Measurements from ENCODE around the gene ATXN7L1.

Gene ATXN7L1

DNA sequence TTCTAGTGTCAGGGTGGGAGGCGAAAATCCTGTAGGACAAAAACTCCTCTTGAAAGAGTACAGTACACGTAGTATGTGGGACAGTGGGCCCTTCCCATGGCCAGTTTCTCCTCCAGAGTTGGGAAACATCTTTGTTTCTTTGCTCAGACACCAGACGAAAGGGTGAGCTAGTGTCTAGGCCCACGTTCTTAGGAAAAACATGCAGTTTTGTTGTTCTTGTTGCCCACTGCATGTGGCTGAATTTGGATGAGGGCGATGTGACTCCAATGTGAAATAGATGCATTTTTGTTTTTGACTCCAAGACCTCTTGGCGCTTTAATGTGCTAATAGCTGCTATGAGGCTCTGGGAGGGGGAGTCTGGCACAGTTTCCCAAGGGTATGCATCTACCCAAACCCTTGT, 100.8 kb downstream of the ATXN7L1 start:
- H3K27ac Mint-ChIP-seq = no peak overlapping the region
- peaks cover 4% of the 10 kb centered on the region for H3K36me3 Mint-ChIP-seq (ENCODE audit: low read depth)
- H3K9me3 Mint-ChIP-seq = no peaks in the 10 kb centered on the region
- H3K27me3 Mint-ChIP-seq (ENCODE audit: low read depth) = peaks cover 7% of the 10 kb centered on the region
- no peak for DNase-seq (ENCODE audit: low spot score)
- H3K4me1 Mint-ChIP-seq (ENCODE audit: low read depth) = no peaks in the 10 kb centered on the region
- H3K4me3 Mint-ChIP-seq = no peak overlapping the region

DNA sequence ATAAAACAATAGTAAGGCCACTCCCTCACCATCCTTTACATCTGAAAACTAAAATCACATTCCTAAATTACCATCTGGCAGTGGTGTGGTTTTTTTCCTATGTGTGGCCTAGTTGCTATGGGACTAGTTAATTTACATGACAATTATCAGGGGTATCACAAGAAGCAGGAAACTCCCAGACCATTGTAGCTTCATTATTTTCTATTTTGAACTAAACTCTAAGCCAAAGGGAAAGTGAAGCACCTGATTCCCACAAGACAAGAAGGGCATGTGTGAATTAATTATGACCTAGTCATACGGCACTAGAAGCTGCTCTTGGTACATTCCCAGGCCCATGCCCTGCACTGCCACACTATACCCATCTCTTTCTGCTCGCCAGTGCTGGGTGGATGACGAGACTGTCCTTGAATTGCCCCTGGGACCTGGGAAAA, 103.4 kb downstream of the ATXN7L1 start:
- H3K4me3 Mint-ChIP-seq = no peak overlapping the region
- no peaks in the 10 kb centered on the region for H3K36me3 Mint-ChIP-seq (ENCODE audit: low read depth)
- H3K4me1 Mint-ChIP-seq (ENCODE audit: low read depth) = no peaks in the 10 kb centered on the region

DNA sequence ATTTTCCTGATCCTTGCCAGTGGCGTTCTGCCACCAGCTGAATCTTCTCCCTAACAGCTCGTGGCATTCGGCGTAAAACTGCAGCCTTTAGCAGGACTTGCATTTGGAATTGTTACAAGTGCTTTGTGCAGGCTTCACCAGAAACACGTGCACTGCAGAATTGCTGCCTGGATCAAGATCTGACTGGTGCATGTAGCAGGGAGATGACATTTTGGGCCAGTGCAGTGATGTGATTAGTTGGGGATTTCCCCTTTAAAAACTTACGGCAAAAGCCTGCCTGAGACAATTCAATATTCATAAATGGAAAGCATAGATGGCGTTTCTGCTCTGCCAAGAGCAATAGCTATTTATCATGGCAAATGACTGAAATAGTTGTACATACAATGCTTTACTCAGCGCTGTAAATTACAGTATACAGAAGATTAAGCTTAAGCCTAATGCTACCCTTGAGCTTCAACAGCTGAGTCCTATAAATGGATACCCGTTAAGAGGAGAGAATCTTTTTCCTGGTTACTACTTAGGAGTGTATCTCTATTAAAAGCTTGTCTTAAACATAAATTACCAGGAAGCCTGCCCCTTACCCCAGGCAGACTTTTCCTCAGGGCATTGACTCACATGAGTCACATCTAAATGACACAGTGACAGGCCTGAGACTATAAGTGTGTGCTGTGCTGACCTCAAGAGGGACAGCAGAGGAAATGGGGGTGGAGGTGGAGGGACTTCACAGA, 106.3 kb downstream of the ATXN7L1 start:
- Mint-ChIP-seq H3K36me3 (ENCODE audit: low read depth) (no peaks in the 10 kb centered on the region), H3K4me3 (no peak overlapping the region), H3K9me3 (no peaks in the 10 kb centered on the region), H3K27me3 (ENCODE audit: low read depth) (no peaks in the 10 kb centered on the region), H3K27ac (no peak overlapping the region), H3K4me1 (ENCODE audit: low read depth) (peaks cover 15% of the 10 kb centered on the region)
- no peak for DNase-seq (ENCODE audit: low spot score)

More for the DNA sequence above, 103.4 kb downstream of the ATXN7L1 start:
- DNase-seq (ENCODE audit: low spot score) = no peak
- Mint-ChIP-seq H3K27me3 (ENCODE audit: low read depth) (no peaks in the 10 kb centered on the region), H3K9me3 (no peaks in the 10 kb centered on the region), H3K27ac (no peak overlapping the region)

DNA sequence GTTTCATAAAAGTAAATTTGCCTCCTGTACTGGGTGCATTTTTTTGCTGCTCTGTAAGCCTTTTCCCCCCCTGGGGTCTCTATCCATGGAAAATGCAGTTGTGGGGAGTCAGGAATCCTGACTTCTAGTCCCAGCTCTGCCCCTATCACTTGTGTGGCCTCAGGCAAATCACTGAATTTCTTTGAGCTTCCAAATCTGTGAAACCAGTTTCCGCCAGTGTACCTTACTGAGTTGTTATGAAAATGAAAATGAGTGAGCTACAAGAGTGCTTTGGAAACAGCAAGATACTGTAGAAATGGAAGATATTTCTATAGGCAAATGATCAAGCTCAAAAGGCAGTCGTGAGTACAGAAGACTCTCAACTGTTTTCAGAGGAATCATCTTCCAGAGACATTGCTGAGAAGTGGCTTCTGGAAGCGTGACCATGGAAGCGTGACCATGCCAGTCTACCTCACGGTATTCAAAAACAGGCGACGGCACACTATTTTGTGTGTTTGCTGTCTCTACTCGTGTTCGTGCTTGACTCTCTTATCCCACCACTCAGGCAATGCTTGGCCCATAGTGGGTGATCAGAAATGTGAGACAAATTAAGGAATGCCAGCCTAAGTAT, 107.4 kb downstream of the ATXN7L1 start:
- no peaks in the 10 kb centered on the region for H3K27me3 Mint-ChIP-seq (ENCODE audit: low read depth)
- H3K27ac Mint-ChIP-seq = no peak overlapping the region
- no peak overlapping the region for H3K4me3 Mint-ChIP-seq
- no peak for DNase-seq (ENCODE audit: low spot score)
- H3K9me3 Mint-ChIP-seq = no peaks in the 10 kb centered on the region
- H3K4me1 Mint-ChIP-seq (ENCODE audit: low read depth) = peaks cover 15% of the 10 kb centered on the region
- no peaks in the 10 kb centered on the region for H3K36me3 Mint-ChIP-seq (ENCODE audit: low read depth)

DNA sequence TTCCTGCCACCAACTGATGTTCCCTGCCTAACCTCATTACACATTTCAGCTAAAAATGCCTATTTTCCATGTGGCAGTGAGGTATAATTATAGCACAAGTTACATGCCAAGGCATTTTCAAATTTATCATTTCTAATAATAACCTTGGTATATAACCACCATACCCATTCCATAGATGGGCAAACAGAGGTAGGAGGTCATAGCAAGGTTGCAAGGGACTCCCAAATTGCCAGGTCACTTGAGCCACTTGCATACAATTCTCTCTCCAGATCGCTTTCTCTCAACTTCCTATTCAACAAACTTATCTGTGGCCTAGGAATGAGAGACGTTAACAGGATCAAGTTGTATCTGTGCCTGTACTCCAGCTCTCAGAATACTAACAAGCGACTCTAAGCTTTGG, 108.3 kb downstream of the ATXN7L1 start:
- Mint-ChIP-seq H3K4me1 (ENCODE audit: low read depth) (peaks cover 15% of the 10 kb centered on the region), H3K9me3 (no peaks in the 10 kb centered on the region), H3K36me3 (ENCODE audit: low read depth) (no peaks in the 10 kb centered on the region), H3K27ac (no peak overlapping the region), H3K27me3 (ENCODE audit: low read depth) (no peaks in the 10 kb centered on the region), H3K4me3 (no peak overlapping the region)
- no peak for DNase-seq (ENCODE audit: low spot score)

DNA sequence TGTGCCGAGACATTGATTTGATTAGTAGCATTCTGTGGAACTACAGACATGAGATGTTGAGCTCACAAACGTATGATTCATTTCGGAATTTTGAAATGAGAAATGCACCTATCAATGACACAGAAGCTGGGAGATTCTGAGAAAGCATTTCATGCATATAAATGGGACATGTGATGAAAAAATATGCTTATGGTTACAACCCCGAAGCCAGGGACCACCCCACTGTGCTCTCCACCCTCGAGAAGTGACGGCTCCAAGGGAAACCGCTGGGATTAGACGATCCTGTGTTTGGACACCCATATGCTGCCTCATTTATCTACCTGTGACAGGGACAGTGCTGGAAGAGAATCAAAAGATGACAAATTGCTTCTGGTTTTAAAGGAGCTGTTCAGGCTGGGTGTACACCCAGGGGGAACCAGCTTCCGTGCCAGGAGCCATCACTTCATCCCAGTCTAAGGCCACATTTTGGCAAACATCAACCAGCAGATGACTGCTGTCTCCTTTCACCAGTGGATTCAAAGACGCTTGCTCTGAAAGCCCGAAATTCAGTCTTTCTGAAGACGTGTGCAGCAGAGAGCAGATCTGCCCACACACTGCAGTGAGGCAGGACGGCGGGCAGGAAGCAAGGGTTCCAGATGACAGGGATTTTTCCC, 109.9 kb downstream of the ATXN7L1 start:
- no peaks in the 10 kb centered on the region for H3K9me3 Mint-ChIP-seq
- peaks cover 20% of the 10 kb centered on the region for H3K4me1 Mint-ChIP-seq (ENCODE audit: low read depth)
- no peaks in the 10 kb centered on the region for H3K36me3 Mint-ChIP-seq (ENCODE audit: low read depth)
- H3K27ac Mint-ChIP-seq = no peak overlapping the region
- no peak for DNase-seq (ENCODE audit: low spot score)
- H3K27me3 Mint-ChIP-seq (ENCODE audit: low read depth) = peaks cover 2% of the 10 kb centered on the region
- no peak overlapping the region for H3K4me3 Mint-ChIP-seq

DNA sequence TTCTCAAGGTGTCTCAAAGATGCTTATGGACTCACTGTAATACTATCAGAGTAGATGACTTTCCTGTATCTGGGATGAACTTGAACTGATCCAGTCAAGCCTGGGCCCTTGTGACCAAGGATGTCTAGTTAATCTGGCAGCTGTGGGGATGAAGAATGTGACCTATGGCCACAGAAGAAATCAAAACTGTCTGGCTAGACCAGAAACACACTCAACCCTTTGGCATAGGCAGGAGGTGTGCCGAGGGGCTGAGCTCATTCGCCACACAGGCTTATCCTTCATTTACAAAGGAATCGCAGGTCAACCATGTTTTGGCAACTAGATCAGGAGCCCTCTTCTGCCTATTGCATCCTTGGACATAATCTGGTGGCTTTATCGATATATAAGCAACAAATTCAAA, 110.6 kb downstream of the ATXN7L1 start:
- Mint-ChIP-seq H3K36me3 (ENCODE audit: low read depth) (no peaks in the 10 kb centered on the region), H3K9me3 (no peaks in the 10 kb centered on the region), H3K4me1 (ENCODE audit: low read depth) (peaks cover 27% of the 10 kb centered on the region), H3K27ac (no peak overlapping the region), H3K27me3 (ENCODE audit: low read depth) (peaks cover 2% of the 10 kb centered on the region), H3K4me3 (no peak overlapping the region)
- no peak for DNase-seq (ENCODE audit: low spot score)

DNA sequence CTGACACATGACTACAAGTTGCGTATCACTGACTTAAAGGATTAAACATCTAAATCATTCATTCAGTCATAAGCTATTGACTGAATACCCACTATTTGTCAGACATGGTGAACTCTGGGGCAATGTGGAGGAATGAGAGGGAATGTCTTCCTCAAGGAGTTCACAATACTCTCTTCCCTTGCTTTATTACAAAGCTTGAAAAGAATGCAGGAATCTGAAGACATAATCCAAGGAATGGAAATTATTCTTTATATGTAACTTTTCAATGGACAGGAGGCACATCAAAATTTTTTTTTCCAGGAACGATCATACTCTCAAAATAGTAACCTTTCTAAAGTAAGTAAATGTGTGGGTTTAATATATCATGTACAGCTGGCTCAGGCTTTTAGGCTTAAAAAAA, 111.9 kb downstream of the ATXN7L1 start:
- DNase-seq (ENCODE audit: low spot score) = no peak
- Mint-ChIP-seq H3K9me3 (no peaks in the 10 kb centered on the region), H3K4me3 (no peak overlapping the region), H3K4me1 (ENCODE audit: low read depth) (peaks cover 39% of the 10 kb centered on the region), H3K36me3 (ENCODE audit: low read depth) (no peaks in the 10 kb centered on the region), H3K27me3 (ENCODE audit: low read depth) (peaks cover 2% of the 10 kb centered on the region), H3K27ac (no peak overlapping the region)

DNA sequence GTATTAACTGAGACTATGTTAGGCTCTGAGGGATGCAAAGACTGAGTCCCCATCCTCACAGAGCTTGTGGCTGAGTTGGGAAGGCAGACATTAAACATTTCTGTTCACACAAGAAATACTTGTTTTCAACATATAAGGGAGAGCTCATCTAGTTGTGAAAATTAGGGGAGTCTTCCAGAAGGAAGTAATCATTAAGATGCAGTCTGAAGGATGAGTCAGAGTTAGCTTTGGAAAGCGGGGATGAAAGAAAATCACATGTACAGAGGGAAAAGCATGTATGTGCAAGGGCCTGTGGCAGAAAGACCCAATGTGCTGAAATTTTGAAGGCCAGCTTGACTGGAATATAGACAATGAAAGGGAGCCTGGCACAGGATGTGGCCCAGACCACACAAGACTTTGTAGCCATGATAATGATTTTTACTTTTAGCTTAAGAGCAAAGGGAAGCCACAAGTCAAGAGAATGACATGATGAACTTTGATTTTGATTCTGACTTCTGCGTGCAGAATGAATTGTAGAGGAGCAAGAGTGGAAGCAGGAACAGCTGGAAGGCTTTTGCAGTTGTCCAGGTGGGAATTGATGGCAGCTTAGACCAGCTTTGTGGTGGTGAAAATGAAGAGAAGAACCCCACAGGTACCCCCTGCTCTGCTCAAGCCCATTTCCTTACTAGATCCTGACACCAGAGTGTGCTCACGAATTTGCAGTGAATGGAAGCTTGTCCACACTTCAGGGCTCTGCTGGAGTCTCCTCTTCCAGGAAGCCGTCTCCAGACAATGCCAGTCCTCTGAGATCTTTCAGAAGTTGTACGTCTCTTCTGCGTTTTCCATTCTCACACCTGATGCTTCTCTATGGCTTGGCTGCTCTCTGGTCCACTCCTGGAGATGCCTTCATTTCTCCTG, 115.6 kb downstream of the ATXN7L1 start:
- no peaks in the 10 kb centered on the region for H3K9me3 Mint-ChIP-seq
- H3K4me1 Mint-ChIP-seq (ENCODE audit: low read depth) = peaks cover 35% of the 10 kb centered on the region
- peak overlapping the region; percentile 60 for H3K27ac Mint-ChIP-seq
- no peaks in the 10 kb centered on the region for H3K36me3 Mint-ChIP-seq (ENCODE audit: low read depth)
- peaks cover 2% of the 10 kb centered on the region for H3K27me3 Mint-ChIP-seq (ENCODE audit: low read depth)
- DNase-seq (ENCODE audit: low spot score) = peak; percentile 31
- peak overlapping the region; percentile 50 for H3K4me3 Mint-ChIP-seq

DNA sequence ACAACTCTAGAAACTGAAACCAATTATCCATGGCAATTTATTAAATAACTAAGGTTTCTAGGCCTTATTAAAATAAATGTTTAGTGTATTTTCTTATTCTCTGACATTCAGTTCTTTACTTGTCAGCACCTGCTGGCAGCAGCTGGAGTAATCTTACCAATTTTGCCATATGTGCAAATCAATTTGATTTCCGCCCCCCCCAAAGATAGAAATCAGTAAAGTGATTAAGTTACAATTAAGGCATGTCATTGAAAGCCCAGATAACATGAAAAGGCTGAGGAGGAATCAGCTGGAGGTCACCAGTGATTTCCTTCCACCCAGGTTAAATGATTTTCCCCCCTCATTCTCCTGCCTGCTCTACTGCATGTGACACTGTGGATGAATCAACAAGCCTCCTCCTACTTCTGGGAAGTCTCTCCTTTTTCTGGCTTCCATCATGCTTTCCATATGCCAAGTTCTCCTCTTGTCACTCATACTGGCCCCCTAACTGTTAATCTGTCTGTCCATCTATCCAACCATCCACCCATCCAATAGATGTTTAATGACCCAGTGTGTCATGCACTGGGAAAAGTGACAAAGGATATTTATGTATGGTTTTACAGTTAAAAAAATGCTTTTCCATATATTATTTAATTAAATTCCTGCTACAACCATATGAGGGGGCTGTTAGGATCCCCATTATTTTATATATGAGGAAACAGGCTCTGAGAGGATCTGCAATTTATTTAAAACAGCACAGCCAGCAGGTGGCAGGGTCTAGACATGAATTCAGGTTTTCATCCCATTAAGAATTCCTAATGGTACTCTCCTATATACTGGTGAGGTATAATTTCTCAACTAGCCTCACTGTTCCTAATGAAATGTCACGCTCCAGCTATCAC, 116.5 kb downstream of the ATXN7L1 start:
- no peaks in the 10 kb centered on the region for H3K36me3 Mint-ChIP-seq (ENCODE audit: low read depth)
- DNase-seq (ENCODE audit: low spot score) = no peak
- H3K9me3 Mint-ChIP-seq = no peaks in the 10 kb centered on the region
- peak overlapping the region; percentile 50 for H3K4me3 Mint-ChIP-seq
- peaks cover 29% of the 10 kb centered on the region for H3K4me1 Mint-ChIP-seq (ENCODE audit: low read depth)
- peaks cover 2% of the 10 kb centered on the region for H3K27me3 Mint-ChIP-seq (ENCODE audit: low read depth)
- peak overlapping the region; percentile 34 for H3K27ac Mint-ChIP-seq

DNA sequence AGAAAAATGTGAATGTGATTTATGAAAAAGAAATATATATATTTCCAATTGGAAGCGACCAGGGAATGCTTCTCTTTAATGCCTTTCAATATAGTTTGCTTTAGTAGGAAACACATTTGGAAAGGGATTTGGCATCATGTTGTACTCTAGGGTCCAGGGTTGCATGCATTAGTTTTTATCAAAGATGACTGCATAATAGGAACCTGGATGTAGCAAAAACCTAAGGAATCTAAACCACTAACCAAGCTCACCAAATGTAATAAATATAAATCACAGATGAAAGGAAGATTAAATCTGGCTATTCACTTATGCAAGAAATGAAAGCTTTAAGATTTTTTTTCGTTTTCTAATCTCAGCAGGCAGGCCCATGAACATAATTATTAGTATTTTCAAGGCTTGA, 120.0 kb downstream of the ATXN7L1 start:
- DNase-seq (ENCODE audit: low spot score) = no peak
- Mint-ChIP-seq H3K4me3 (no peak overlapping the region), H3K4me1 (ENCODE audit: low read depth) (peaks cover 22% of the 10 kb centered on the region), H3K27ac (no peak overlapping the region), H3K9me3 (no peaks in the 10 kb centered on the region), H3K27me3 (ENCODE audit: low read depth) (no peaks in the 10 kb centered on the region), H3K36me3 (ENCODE audit: low read depth) (no peaks in the 10 kb centered on the region)

DNA sequence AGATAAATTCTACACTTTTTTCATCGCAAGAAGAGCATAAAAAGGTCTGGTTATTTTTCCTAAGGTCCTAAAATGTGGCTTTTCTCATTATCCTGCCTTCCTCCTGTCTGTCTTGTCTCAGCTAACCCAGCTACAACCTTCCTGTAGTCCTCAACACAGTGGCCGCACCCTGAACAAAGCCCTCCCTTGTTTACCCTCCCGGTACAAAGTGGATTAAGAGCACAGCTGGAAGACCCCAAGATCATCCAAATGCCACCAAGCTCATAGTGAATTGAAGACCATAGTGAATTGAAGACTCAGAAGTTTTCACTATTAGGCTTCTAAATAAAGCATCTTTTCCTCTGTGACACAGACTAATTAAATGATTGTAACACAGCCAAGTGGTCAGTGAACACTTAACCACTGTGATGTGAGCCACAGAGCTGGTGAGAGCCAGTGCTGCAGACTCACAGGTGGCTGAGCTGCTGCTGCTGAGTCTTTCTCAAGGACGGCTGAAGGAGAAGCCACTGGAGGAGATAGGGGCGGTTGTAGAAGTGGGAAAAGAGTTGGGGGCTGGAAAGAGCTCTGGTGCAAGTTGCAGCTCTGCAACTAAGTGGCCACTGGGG, 123.6 kb downstream of the ATXN7L1 start:
- no peaks in the 10 kb centered on the region for H3K4me1 Mint-ChIP-seq (ENCODE audit: low read depth)

DNA sequence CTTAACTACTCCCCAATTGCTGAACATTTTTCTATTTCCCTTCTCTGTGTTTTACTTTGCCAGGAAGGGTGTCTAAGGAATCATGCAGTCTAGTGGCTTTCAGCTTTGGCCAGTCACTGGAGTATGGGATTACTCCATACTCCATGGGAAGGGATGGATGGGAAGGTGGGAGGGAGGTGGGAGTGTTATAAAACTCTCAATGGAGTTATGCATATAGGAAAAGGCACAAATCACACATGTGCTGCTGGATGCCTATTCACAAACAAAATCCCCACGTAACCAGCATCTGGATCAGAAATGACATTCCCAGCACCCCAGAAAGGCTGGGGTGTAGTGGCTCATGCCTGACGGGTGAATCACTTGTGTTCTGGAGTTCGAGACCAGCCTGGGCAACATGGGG, 125.3 kb downstream of the ATXN7L1 start:
- no peak for DNase-seq (ENCODE audit: low spot score)
- peaks cover 3% of the 10 kb centered on the region for H3K36me3 Mint-ChIP-seq (ENCODE audit: low read depth)
- H3K4me1 Mint-ChIP-seq (ENCODE audit: low read depth) = no peaks in the 10 kb centered on the region
- no peak overlapping the region for H3K4me3 Mint-ChIP-seq
- H3K9me3 Mint-ChIP-seq = no peaks in the 10 kb centered on the region
- no peak overlapping the region for H3K27ac Mint-ChIP-seq
- no peaks in the 10 kb centered on the region for H3K27me3 Mint-ChIP-seq (ENCODE audit: low read depth)

More for the DNA sequence above, 123.6 kb downstream of the ATXN7L1 start:
- Mint-ChIP-seq H3K27ac (no peak overlapping the region), H3K36me3 (ENCODE audit: low read depth) (peaks cover 3% of the 10 kb centered on the region), H3K27me3 (ENCODE audit: low read depth) (no peaks in the 10 kb centered on the region), H3K9me3 (no peaks in the 10 kb centered on the region), H3K4me3 (no peak overlapping the region)
- no peak for DNase-seq (ENCODE audit: low spot score)

Data from T-helper 2 cell treated with Interferon-gamma antibody and Interleukin-4, amounts not matched to agents 5 μg/mL and 100 μg/mL, for 36 hours (primary cell).